Aorta (tissue), 5 donors: ENCODE data around the gene APOB. TPM values are rescaled to one million over a fixed set of nuclear protein-coding genes. Genes with fewer than 3 reads are reported as not detected.
A peak's percentile ranks its signal among the peaks of the same experiment; 100 is the strongest.

Experiments
- ATAC-seq: fragments of 200-7000 bp; cut with Tn5 transposase; one replicate; pipeline ENCODE4 v1.9.1; 2022; ENCODE audit warnings: moderate library complexity; ENCODE audit not compliant: low FRiP score
- DNase-seq, 2 donors: peaks; one replicate each; pipeline ENCODE4 v3.0.0-alpha.2; 2020
- H3K27ac ChIP-seq, 2 donors: one replicate each; pipeline ENCODE4 v1.5.1; 2013; ENCODE audit warnings: low read length in 2 of 2, mild to moderate bottlenecking in 2 of 2, moderate library complexity in 2 of 2, control low read depth in 1 of 2, inconsistent platforms in 1 of 2, low read depth in 1 of 2
- H3K27me3 ChIP-seq, 2 donors: one replicate each; pipeline ENCODE4 v1.6.1; 2013; ENCODE audit warnings: control low read depth in 1 of 2, low read length in 1 of 2, mild to moderate bottlenecking in 1 of 2, moderate library complexity in 1 of 2; ENCODE audit not compliant: insufficient read depth in 2 of 2, control insufficient read depth in 1 of 2
- H3K36me3 ChIP-seq, 2 donors: one replicate each; pipeline ENCODE4 v1.6.1; 2013; ENCODE audit warnings: control low read depth in 1 of 2, low read length in 1 of 2, mild to moderate bottlenecking in 1 of 2; ENCODE audit not compliant: insufficient read depth in 2 of 2, control insufficient read depth in 1 of 2
- H3K4me1 ChIP-seq, 2 donors: one replicate each; pipeline ENCODE4 v1.6.1; 2013; ENCODE audit warnings: low read length in 2 of 2, control low read depth in 1 of 2, mild to moderate bottlenecking in 1 of 2, moderate library complexity in 1 of 2; ENCODE audit not compliant: insufficient read depth in 2 of 2, control insufficient read depth in 1 of 2
- H3K4me3 ChIP-seq, 2 donors: one replicate each; pipeline ENCODE4 v1.5.1; 2013; ENCODE audit warnings: low read length in 2 of 2, control low read depth in 1 of 2, mild to moderate bottlenecking in 1 of 2
- H3K9me3 ChIP-seq: one replicate; pipeline ENCODE4 v1.6.1; 2013; ENCODE audit warnings: mild to moderate bottlenecking, low read length; ENCODE audit not compliant: control insufficient read depth
- WGBS, 2 donors: extraction: QIAGEN DNeasy Blood & Tissue Kit; methylation state at CpG; one replicate each; pipeline ENCODE4 v1.1.7; 2013; 5-methylcytosine and 5-hydroxymethylcytosine counted together
- intact Hi-C, 2 donors: fragments of 100-400 bp; cut with DNase I; formaldehyde crosslinking; loops; one replicate each; pipeline versions ENCODE4 v1.14.2 to v1.15.0; 2022
- polyA plus RNA-seq, 2 donors: library from polyadenylated mRNA; stranded (reverse); fragments of 200-250 nt; gene quantifications; one replicate each; pipeline ENCODE4 v1.2.3, GENCODE V29; 2013
- total RNA-seq, 2 donors: library from RNA; stranded (reverse); fragmentation: NEBNext Ultra II Directional; extraction: Animal tissue kit (Norgen Biotek cat#: 25700); gene quantifications; one replicate each; pipeline ENCODE4 v1.2.1, GENCODE V29; 2021
- donor health status: healthy with polysubstance abuse.
- donor health status: Bipolar disorder and iron deficiency.
- donor health status: DM: no; HTN: no; CAD: no.
- donor health status: DM: no; HTN: no; CAD: no.
- donor health status: DM: yes; HTN: yes; CAD: no.

APOB gene
- total and polyA plus RNA-seq, 4 donors: 0.38 to 8.8 (median 5.3) TPM

DNA sequence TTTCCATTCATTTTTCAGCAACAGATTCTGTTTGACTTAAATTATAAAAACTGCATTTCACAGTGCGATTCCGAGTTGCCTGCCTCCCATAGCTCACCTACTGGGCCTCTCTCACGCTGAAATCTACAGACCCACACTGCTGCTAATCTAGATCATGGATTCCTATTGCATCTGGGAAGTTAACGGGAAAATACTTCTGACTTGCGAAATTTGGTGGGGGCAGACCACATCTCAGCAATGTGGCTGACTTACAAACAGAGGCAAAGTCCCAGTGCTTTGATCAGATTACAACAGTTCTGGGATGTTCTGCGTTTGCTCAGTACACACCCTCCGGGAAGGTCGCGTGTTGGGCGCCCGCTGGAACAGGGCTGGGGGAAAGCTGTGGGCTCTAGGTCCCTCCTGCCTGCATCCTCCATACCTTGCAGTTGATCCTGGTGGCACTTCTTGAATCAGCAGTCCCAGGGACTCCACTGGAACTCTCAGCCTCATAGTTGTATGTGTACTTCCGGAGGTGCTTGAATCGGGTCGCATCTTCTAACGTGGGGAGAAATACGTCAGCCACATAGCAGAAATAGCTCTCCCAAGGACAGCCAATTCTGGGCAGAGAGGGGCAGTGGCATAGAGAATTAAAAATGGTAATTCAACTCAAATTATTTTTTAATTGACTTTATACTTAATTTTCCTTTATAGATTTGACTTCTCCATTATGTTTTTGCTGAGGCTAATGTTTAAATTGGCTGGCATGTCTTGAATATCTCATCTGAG lies 1.7 kb downstream of the APOB start:
- Histone ChIP-seq H3K27me3 (no peaks in the 10 kb centered on the region), H3K36me3 (no peaks in the 10 kb centered on the region), H3K9me3 (no peaks in the 10 kb centered on the region), H3K27ac (no peak overlapping the region), H3K4me1 (peaks cover 1 to 2% of the 10 kb centered on the region in 2 donors), H3K4me3 (no peak overlapping the region)
- 86 to 89% methylated on average over 16 of the region's 16 CpGs for WGBS, 2 donors
- intact Hi-C loops: loop anchor here (2.0 to 10.0 kb wide), 4 partner anchors 77 to 380 kb away; no protein-coding TSS in a partner anchor
- DNase-seq (no peak), ATAC-seq (no peak)

GRCh38 chr2:21041462-21041861 lies 2.4 kb downstream of the APOB start:
- intact Hi-C loops: loop anchor here in 1 of 2 donors (5.0 to 10.0 kb wide), 2 partner anchors 133 to 379 kb away; no protein-coding TSS in a partner anchor
- Histone ChIP-seq H3K27ac (no peak overlapping the region), H3K4me1 (peaks cover 1 to 2% of the 10 kb centered on the region in 2 donors), H3K27me3 (no peaks in the 10 kb centered on the region), H3K36me3 (no peaks in the 10 kb centered on the region), H3K9me3 (no peaks in the 10 kb centered on the region), H3K4me3 (no peak overlapping the region)
- DNase-seq (no peak), ATAC-seq (no peak)
- WGBS, 2 donors: 89 to 90% methylated on average over 4 of the region's 4 CpGs

GRCh38 chr2:21040468-21041377 lies 3.1 kb downstream of the APOB start:
- peak overlapping the region in 1 of 2 donors; percentile 58 for H3K27ac ChIP-seq
- intact Hi-C loops: loop anchor here in 1 of 2 donors (5.0 to 10.0 kb wide), 2 partner anchors 134 to 378 kb away; no protein-coding TSS in a partner anchor
- H3K27me3 ChIP-seq: no peaks in the 10 kb centered on the region
- H3K4me3 ChIP-seq: no peak overlapping the region
- no peaks in the 10 kb centered on the region for H3K36me3 ChIP-seq
- H3K9me3 ChIP-seq: no peaks in the 10 kb centered on the region
- ATAC-seq (no peak), DNase-seq (no peak)
- H3K4me1 ChIP-seq: peaks cover 1 to 2% of the 10 kb centered on the region in 2 donors
- WGBS, 2 donors: 84 to 88% methylated on average over 14 of the region's 14 CpGs

DNA sequence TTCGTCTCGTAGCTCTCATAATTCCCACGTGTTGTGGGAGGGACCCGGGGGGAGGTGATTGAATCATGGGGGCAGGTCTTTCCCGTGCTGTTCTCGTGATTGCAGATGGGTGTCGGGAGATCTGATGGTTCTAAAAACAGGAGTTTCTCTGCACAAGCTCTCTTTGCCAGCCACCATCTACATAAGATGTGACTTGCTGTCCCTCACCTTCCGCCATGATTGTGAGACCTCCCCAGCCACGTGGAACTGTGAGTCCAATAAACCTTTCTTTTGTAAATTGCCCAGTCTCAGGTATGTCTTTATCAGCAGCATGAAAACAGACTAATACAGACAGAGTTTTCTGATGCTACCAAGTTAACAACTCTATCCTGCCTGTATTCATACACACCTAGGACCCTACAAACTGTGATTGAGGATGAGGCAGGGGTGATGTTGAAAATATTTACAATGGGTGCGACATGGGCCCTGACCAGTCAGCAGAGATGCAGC lies 3.9 kb downstream of the APOB start:
- Histone ChIP-seq H3K4me1 (peaks cover 1 to 2% of the 10 kb centered on the region in 2 donors), H3K27ac (peak overlapping the region in 1 of 2 donors; percentile 58), H3K36me3 (no peaks in the 10 kb centered on the region), H3K27me3 (no peaks in the 10 kb centered on the region), H3K4me3 (no peak overlapping the region), H3K9me3 (no peaks in the 10 kb centered on the region)
- DNase-seq (no peak), ATAC-seq (no peak)
- 33 to 39% methylated on average over 10 of the region's 10 CpGs for WGBS, 2 donors
- intact Hi-C loops: loop anchor here (5.0 to 10.0 kb wide), 5 partner anchors 38 to 378 kb away; no protein-coding TSS in a partner anchor

GRCh38 chr2:21039080-21039556 lies 4.8 kb downstream of the APOB start:
- intact Hi-C loops: loop anchor here (5.0 kb wide), 3 partner anchors 37 to 367 kb away; no protein-coding TSS in a partner anchor
- H3K27me3 ChIP-seq: no peaks in the 10 kb centered on the region
- H3K9me3 ChIP-seq: no peaks in the 10 kb centered on the region
- ATAC-seq: peak; percentile 15
- H3K27ac ChIP-seq: peak overlapping the region; percentile 52 to 82
- H3K36me3 ChIP-seq: peaks cover 0 to 2% of the 10 kb centered on the region in 2 donors
- WGBS, 2 donors: 7 to 14% methylated on average over 4 of the region's 4 CpGs
- H3K4me1 ChIP-seq: peaks cover 1 to 2% of the 10 kb centered on the region in 2 donors
- no peak overlapping the region for H3K4me3 ChIP-seq
- no peak for DNase-seq

- Histone ChIP-seq H3K4me1 (peaks cover 1 to 2% of the 10 kb centered on the region in 2 donors), H3K27me3 (no peaks in the 10 kb centered on the region), H3K4me3 (no peak overlapping the region), H3K27ac (peak overlapping the region; percentile 80 to 93), H3K9me3 (no peaks in the 10 kb centered on the region), H3K36me3 (peaks cover 1 to 2% of the 10 kb centered on the region in 2 donors)
- ATAC-seq (peak; percentile 40), DNase-seq (no peak)
- 6 to 9% methylated on average over 4 of the region's 4 CpGs for WGBS, 2 donors
- intact Hi-C loops: loop anchor here (5.0 kb wide), 3 partner anchors 36 to 366 kb away; no protein-coding TSS in a partner anchor
Observed at GRCh38 chr2:21038403-21039073, 5.3 kb downstream of the APOB start.

DNA sequence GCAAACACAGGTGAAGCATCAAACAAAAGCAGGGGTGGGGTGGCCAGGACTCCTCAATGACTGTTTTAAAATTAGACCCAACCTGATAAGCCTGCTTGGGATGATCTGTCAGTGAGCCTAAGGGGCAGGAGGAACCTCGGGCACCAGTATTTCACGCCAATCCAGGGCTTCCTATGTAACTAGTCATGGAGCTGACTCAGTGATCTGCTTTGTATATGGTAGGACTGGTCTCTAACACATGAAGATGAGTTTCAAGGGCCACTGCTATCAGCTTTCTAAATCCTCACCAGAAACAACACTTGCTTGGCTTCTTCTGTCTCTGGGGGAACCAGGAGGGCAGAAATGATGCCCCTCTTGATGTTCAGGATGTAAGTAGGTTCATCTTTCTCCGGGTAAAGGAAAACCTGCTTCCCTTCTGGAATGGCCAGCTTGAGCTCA lies 6.2 kb downstream of the APOB start:
- DNase-seq: no peak
- Histone ChIP-seq H3K4me3 (no peak overlapping the region), H3K36me3 (peaks cover 2 to 3% of the 10 kb centered on the region in 2 donors), H3K27me3 (no peaks in the 10 kb centered on the region), H3K9me3 (no peaks in the 10 kb centered on the region), H3K4me1 (peaks cover 1 to 2% of the 10 kb centered on the region in 2 donors), H3K27ac (peak overlapping the region in 1 of 2 donors; percentile 52)
- WGBS, 2 donors: 94% methylated on average over 3 of the region's 3 CpGs
- no peak for ATAC-seq
- intact Hi-C loops: loop anchor here (5.0 kb wide), 3 partner anchors 35 to 365 kb away; no protein-coding TSS in a partner anchor
